BLaER1 (cell line): Measurements from ENCODE around the gene AURKAIP1.
A peak's percentile ranks its signal among the peaks of the same experiment; 100 is the strongest.
"Not testable (repeated sequence)": the region's sequence is repeated elsewhere in the genome, so short reads cannot be mapped to it uniquely, and the experiment has no call there.

Experiments
- H3K27ac ChIP-seq: shearing (Covaris generic); formaldehyde crosslinking; 2 replicates; pipeline ENCODE4 v1.8.1; 2022
- H3K27me3 ChIP-seq: shearing (Covaris generic); formaldehyde crosslinking; 2 replicates; pipeline ENCODE4 v1.8.1; 2022
- H3K36me3 ChIP-seq: shearing (Covaris generic); formaldehyde crosslinking; 2 replicates; pipeline ENCODE4 v1.8.1; 2022
- H3K4me1 ChIP-seq: shearing (Covaris generic); formaldehyde crosslinking; 2 replicates; pipeline ENCODE4 v1.8.1; 2022
- H3K4me2 ChIP-seq: shearing (Covaris generic); formaldehyde crosslinking; 2 replicates; pipeline ENCODE4 v1.8.1; 2022
- H3K4me3 ChIP-seq: shearing (Covaris generic); formaldehyde crosslinking; 2 replicates; pipeline ENCODE4 v1.8.1; 2022
- H3K9ac ChIP-seq: shearing (Covaris generic); formaldehyde crosslinking; 2 replicates; pipeline ENCODE4 v1.8.1; 2022
- H3K9me3 ChIP-seq: shearing (Covaris generic); formaldehyde crosslinking; 2 replicates; pipeline ENCODE4 v1.8.1; 2022
- H4K20me1 ChIP-seq: shearing (Covaris generic); formaldehyde crosslinking; 2 replicates; pipeline ENCODE4 v1.8.1; 2022
- Cebpa-rat ChIP-seq: shearing (Covaris generic); IDR thresholded peaks from 2 replicates; pipeline ENCODE4 v1.8.1; 2022

AURKAIP1 gene

DNA sequence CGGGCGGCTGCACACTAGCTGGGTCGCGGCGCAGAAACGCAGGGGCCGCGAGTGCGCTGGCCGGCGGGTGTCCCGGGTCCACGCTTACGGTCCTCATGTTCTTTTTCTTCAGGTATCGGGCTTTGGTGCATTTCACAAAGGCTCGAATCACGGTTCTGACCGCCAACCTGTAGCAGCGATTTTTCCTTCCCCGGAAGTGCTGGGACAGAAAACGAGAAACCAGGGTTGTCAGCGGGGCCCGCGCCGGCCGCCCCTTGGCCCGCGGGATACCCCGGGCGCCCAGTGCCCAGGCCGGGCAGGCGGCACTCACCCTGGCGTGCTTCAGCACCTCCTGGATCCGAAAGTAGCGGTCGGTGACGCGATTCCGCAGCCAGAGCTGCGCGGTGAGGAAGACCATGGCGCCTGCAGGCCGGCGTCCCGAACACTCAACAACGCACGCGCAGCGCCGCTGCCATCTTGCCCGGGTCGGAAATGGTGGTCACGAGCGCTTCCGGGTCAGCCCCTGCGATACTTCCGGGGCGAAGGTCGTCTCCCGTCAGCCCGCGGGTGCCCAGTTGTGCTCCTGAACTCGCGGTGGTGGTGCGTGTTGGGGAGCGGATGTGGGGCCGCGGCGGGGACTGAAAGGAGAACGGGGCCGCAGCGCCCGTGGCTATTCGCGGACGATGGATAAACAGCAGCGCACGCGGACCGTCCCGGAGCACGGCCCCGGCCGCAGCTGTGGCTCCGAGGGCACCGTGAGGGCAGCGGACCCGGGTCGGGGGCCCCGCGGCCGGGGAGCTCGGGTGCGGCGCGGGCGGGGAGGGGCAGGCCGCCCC lies 32.0 kb upstream of the AURKAIP1 start, which contains the start of gene MRPL20:
Gene MRPL20 (minus strand): TSS at position 473 of the 815 bp plus-strand sequence. CDS start 76 bp downstream, at position 397.
- H3K9me3 ChIP-seq = peaks cover 18% of the 10 kb centered on the region
- H3K27ac ChIP-seq = peak within 1 kb of the TSS; percentile 92
- peak within 1 kb of the TSS; percentile 81 for H3K4me3 ChIP-seq
- peaks cover 37% of the 10 kb centered on the region for H3K4me1 ChIP-seq
- peak within 1 kb of the TSS; percentile 88 for H3K9ac ChIP-seq
- H3K27me3 ChIP-seq = no peaks in the 10 kb centered on the region
- H3K36me3 ChIP-seq = peaks cover 74% of the 10 kb centered on the region
- peaks cover 68% of the 10 kb centered on the region for H4K20me1 ChIP-seq
- H3K4me2 ChIP-seq = peak within 1 kb of the TSS; percentile 92
- no peak for TF ChIP-seq Cebpa-rat

GRCh38 chr1:1406101-1406820 lies 31.3 kb upstream of the AURKAIP1 start:
- peaks cover 10% of the 10 kb centered on the region for H3K9me3 ChIP-seq
- H3K4me2 ChIP-seq = peak overlapping the region; percentile 92
- peaks cover 76% of the 10 kb centered on the region for H4K20me1 ChIP-seq
- no peaks in the 10 kb centered on the region for H3K27me3 ChIP-seq
- peaks cover 41% of the 10 kb centered on the region for H3K4me1 ChIP-seq
- peak overlapping the region; percentile 92 for H3K27ac ChIP-seq
- peak overlapping the region; percentile 88 for H3K9ac ChIP-seq
- H3K4me3 ChIP-seq = peak overlapping the region; percentile 81
- TF ChIP-seq Cebpa-rat = no peak
- H3K36me3 ChIP-seq = peaks cover 74% of the 10 kb centered on the region

DNA sequence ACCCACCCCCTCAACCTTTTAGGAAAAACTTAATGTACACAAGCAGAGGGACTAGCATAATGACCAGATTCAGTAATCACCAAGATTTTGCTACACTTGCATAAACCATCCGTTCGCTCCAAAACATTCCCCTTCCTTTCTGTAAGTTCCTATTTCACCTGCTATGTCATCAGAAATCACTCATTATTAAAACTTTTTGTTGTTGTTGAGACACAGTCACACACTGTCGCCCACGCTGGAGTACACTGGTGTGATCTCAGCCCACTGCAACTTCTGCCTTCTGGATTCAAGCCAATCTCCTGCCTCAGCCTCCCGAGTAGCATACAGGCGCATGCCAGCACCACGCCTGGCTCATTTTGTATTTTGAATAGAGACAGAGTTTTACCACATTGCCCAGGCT lies 28.6 kb upstream of the AURKAIP1 start:
- Histone ChIP-seq H3K27ac (no peak overlapping the region), H3K36me3 (peaks cover 63% of the 10 kb centered on the region)

DNA sequence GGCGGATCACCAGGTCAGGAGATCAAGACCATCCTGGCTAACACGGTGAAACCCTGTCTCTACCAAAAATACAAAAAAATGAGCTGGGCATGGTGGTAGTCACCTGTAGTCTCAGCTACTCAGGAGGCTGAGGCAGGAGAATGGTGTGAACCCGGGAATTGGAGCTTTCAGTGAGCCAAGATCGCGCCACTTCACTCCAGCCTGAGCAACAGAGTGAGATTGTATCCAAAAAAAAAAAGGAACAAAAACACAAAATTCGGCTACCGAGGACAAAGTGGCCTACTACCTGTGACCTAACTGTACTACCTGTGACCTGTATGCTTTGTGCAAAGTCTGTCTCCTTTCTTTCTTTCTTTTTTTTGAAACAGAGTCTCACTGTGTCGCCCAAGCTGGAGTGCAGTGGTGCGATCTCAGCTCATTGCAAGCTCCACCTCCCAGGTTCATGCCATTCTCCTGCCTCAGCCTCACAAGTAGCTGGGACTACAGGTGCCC lies 27.9 kb upstream of the AURKAIP1 start:
- not testable (repeated sequence) for H3K9me3 ChIP-seq, H3K27me3 ChIP-seq, H3K9ac ChIP-seq, H3K27ac ChIP-seq, H3K4me3 ChIP-seq, H3K4me2 ChIP-seq
- Histone ChIP-seq H4K20me1 (peaks cover 75% of the 10 kb centered on the region), H3K4me1 (peaks cover 44% of the 10 kb centered on the region), H3K36me3 (peaks cover 66% of the 10 kb centered on the region)

More for the DNA sequence above, 28.6 kb upstream of the AURKAIP1 start:
- Histone ChIP-seq H3K4me2 (no peak overlapping the region), H3K4me1 (peaks cover 47% of the 10 kb centered on the region), H3K9me3 (no peaks in the 10 kb centered on the region), H3K9ac (no peak overlapping the region), H3K27me3 (no peaks in the 10 kb centered on the region), H4K20me1 (peaks cover 82% of the 10 kb centered on the region), H3K4me3 (no peak overlapping the region)
- no peak for TF ChIP-seq Cebpa-rat

DNA sequence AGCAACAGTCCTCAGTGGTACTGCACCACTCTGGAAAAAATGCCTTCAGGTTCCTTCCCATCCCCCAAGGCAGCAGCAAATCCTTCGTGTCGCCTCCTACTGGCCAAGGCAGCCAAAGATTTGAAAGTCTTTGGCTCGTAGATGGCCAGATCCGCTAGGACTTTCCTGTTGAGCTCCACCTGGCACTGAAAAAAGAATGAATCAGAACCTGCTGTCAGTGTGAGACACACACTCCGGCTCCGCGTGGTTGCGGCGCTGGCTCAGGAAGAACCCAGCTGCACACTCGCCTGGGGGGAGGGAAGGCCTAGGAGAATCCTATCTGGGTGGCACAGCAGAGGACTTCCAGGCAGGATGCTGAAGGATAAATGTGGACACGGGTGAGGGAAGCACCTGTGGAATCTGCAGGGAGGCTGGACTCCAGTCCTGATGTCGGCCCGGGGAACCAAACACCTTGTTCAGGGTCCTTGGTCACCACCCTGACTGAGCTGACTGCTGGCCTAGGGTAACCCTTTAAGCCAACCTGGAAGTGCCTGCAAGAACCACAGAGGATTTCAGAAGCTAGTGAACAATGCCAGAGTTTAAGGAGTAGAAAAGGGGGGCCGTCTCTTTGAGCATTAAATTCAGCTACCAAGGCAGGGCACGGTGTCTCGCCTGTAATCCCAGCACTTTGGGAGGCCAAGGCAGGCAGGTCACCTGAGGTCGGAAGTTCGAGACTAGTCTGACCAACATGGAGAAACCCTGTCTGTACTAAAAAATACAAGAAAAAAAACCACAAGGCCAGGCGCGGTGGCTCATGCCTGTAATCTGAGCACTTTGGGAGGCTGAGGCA lies 27.3 kb upstream of the AURKAIP1 start:
- Histone ChIP-seq H3K36me3 (peaks cover 73% of the 10 kb centered on the region), H3K4me2 (peak overlapping the region; percentile 99; the same call in 1 of the 2 replicates), H3K27ac (no peak overlapping the region)

DNA sequence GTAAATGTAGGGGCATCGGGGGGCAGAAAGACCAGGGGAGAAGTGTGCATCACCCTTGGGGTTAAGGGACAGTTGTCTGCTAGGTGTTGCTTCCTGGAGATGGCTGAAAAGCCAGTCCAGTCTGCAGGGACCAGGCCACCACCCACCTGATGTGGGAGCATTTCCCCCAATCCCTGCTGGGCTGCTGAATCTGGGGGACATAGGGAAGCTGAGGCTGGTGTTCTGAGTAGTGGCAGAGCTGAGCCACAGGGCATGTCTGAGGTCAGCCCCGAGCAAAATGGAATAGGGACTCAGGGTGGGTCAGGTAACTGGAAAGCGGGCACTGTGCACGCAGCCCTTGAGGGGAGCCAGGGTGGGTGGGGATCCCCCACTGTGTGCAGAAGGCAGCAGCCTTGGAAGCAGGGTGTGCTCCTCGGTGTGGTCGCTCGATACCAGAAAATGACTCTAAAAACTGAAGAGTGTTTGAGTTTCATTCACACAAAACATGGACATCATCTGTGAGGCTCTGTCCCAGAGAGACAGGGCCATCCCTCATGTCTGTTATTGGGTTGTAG lies 26.5 kb upstream of the AURKAIP1 start:
- Histone ChIP-seq H3K9me3 (no peaks in the 10 kb centered on the region), H3K4me3 (0 out of 2 replicates have a peak overlapping the region, but pooled peaks have one; percentile 99), H3K9ac (no peak overlapping the region), H3K27me3 (no peaks in the 10 kb centered on the region), H3K36me3 (peaks cover 80% of the 10 kb centered on the region), H3K4me2 (peak overlapping the region; percentile 99), H3K27ac (no peak overlapping the region), H3K4me1 (peaks cover 55% of the 10 kb centered on the region), H4K20me1 (peaks cover 78% of the 10 kb centered on the region)
- TF ChIP-seq Cebpa-rat = no peak

More for the DNA sequence above, 27.3 kb upstream of the AURKAIP1 start:
- no peak overlapping the region for H3K4me3 ChIP-seq
- H4K20me1 ChIP-seq = peaks cover 73% of the 10 kb centered on the region
- H3K27me3 ChIP-seq = no peaks in the 10 kb centered on the region
- no peak overlapping the region for H3K9ac ChIP-seq
- TF ChIP-seq Cebpa-rat = no peak
- H3K4me1 ChIP-seq = peaks cover 49% of the 10 kb centered on the region
- H3K9me3 ChIP-seq = no peaks in the 10 kb centered on the region

DNA sequence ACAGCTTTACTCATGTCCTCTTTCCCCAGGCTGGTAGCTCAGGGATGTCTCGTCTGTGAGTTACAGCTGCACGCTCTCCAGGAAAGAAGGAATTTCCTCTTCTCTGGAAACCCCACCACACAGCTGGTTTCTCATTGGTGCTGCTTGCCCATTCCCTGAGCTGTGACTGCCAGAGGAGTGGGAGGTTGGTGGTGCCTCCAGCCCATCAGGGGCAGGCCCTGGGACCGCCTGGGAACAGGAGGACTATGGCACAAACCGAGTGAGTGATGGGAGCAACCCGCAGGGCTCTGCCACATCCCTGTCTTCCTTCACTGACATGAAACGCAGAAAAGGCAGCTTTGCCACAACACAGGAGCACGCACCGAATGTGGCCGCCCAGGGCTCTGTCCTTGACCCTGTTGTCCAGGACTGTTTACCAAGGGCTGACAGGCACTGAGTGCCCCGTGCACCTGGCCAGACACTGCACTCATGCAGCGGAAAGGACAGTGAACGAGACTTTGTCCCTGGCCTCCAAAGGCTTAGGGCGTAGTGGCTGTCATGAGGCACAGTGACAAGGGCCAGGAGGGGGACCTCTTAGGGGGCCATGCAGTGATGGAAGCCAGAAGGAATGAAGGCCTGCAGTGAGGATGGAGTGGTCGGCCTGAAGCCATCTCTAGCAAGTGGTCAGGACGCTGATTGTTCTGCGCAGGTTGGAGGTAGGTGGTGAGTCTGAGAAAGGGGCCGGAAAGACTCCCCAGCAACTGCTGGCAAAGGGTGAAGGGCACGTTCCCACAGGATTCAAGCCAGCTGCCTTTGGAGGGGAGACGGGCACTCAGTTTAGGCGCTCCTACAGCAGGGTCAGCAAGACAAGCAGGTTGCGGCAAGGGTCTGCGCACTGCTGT lies 25.8 kb upstream of the AURKAIP1 start:
- Histone ChIP-seq H3K9ac (peak overlapping the region; percentile 99), H3K36me3 (peaks cover 82% of the 10 kb centered on the region), H3K4me1 (peaks cover 48% of the 10 kb centered on the region)

DNA sequence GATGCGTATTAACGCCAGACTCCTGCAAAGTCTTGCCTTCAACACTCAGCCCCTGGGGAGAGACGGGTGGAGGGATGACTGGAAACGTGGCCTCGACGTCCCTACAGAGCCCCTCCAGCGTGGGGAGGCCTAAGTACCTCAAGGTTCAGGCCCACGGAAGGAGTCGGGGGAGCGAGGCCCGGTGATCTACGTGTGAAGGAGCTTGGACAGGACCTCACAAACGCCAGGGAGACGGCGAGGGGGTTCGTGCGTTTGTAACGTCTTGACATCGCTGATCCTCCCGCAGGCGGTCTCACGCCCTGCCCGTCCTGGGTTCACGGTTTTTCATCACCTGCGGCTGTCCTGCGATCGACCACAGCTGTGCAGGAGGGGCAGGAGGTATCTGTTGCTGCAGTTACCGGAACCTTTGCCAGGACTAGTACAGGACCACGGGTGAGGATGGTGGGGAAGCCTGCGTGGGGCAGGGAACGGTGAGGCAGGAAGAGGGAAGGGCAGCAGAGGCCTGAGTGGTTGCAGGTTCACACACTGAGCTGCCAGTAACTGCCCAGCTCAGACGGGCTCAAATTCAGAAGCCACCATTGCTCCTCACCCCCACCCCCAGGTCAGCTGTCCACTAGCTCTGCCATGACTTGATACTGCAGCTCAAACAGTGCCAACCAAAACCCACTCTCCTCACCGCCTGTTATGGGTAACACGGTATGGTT lies 25.0 kb upstream of the AURKAIP1 start:
- H4K20me1 ChIP-seq = peaks cover 74% of the 10 kb centered on the region
- H3K4me2 ChIP-seq = peak overlapping the region; percentile 99
- no peak for TF ChIP-seq Cebpa-rat
- H3K4me1 ChIP-seq = peaks cover 40% of the 10 kb centered on the region
- H3K27ac ChIP-seq = peak overlapping the region; percentile 97
- peaks cover 82% of the 10 kb centered on the region for H3K36me3 ChIP-seq
- H3K9me3 ChIP-seq = no peaks in the 10 kb centered on the region
- peak overlapping the region; percentile 99 for H3K9ac ChIP-seq
- H3K4me3 ChIP-seq = peak overlapping the region; percentile 99
- no peaks in the 10 kb centered on the region for H3K27me3 ChIP-seq

More for the DNA sequence above, 25.8 kb upstream of the AURKAIP1 start:
- no peaks in the 10 kb centered on the region for H3K27me3 ChIP-seq
- peak overlapping the region; percentile 97 for H3K27ac ChIP-seq
- TF ChIP-seq Cebpa-rat = no peak
- H3K4me2 ChIP-seq = peak overlapping the region; percentile 99
- no peaks in the 10 kb centered on the region for H3K9me3 ChIP-seq
- peak overlapping the region; percentile 99 for H3K4me3 ChIP-seq
- H4K20me1 ChIP-seq = peaks cover 74% of the 10 kb centered on the region
